Stimulated activated CD4-positive, alpha-beta T cell treated with anti-CD3 and anti-CD28 coated beads, Interleukin-4, amount 100 ng/mL, for 4 hours (primary cell): ENCODE measurements around the gene IKZF4.

Source experiments
- DNase-seq, 2 experiments: peaks; one replicate each; pipeline ENCODE4 v3.0.0-alpha.2; 2020

The IKZF4 gene

GRCh38 chr12:56084958-56085543, 64.2 kb downstream of the IKZF4 start:
- DNase-seq, result no peak

- DNase-seq, result no peak
These were observed 65.3 kb downstream of the IKZF4 start for GRCh38 chr12:56086096-56086495.

GRCh38 chr12:56086608-56087007, 65.8 kb downstream of the IKZF4 start:
- no peak for DNase-seq

- DNase-seq, result no peak
These were observed 66.4 kb downstream of the IKZF4 start for GRCh38 chr12:56087220-56087619.
